Measurements from ENCODE around the gene STPG3. TPM values are rescaled to one million over a fixed set of nuclear protein-coding genes. Genes with fewer than 3 reads are reported as not detected.
A peak's percentile ranks its signal among the peaks of the same experiment; 100 is the strongest.

The STPG3 gene
- total and polyA plus RNA-seq, 2 of the 13 experiments (the other 11 are each of a cell fraction or from before 2014, with no cell fraction given): not detected

DNA sequence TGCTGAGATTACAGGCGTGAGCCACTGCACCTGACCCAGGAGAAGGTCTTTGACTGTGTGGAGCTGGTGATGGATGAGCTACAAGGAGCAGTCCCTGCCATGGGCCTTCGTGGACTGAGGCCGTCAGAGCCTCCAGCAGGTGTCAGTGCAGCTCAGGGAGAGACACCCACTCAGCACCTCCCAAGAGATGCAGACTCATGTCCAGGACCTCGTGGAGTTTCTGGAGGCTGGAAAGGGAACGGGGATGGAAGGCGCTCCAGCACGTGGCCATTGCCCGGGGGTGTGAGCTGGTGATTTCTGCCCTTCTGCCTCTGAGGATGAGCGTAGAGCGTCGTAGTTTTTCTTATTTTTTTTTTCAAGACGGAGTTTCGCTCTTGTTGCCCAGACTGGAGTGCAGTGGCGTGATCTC is 35.9 kb downstream of the STPG3 start (continued):
- no peak for TF ChIP-seq ZNF816 (CRISPR knock-in tag; IDR thresholded peaks at IDR 0.05; ENCODE audit: borderline replicate concordance)
- TF ChIP-seq, protein P1, sequence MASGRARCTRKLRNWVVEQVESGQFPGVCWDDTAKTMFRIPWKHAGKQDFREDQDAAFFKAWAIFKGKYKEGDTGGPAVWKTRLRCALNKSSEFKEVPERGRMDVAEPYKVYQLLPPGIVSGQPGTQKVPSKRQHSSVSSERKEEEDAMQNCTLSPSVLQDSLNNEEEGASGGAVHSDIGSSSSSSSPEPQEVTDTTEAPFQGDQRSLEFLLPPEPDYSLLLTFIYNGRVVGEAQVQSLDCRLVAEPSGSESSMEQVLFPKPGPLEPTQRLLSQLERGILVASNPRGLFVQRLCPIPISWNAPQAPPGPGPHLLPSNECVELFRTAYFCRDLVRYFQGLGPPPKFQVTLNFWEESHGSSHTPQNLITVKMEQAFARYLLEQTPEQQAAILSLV (CRISPR knock-in tag; IDR thresholded peaks at IDR 0.05; ENCODE audit: borderline replicate concordance): no peak
- TF ChIP-seq ZNF766 (CRISPR knock-in tag; IDR thresholded peaks at IDR 0.05; ENCODE audit: borderline replicate concordance): no peak
- no peak for TF ChIP-seq FIP1L1 (IDR thresholded peaks at IDR 0.05; ENCODE audit: borderline replicate concordance, insufficient read depth, low read depth, low read length)
- TF ChIP-seq REPIN1 (CRISPR knock-in tag; IDR thresholded peaks at IDR 0.05; ENCODE audit: borderline replicate concordance, low read depth): 0 out of 2 replicates have a peak, but pooled peaks have one; percentile 26
- peak; percentile 29; the same call in 1 of the 2 replicates for TF ChIP-seq IRF2 (CRISPR knock-in tag; IDR thresholded peaks at IDR 0.05)
- no peak for TF ChIP-seq ZNF562 (CRISPR knock-in tag; IDR thresholded peaks at IDR 0.05; ENCODE audit: borderline replicate concordance)
- TF ChIP-seq ZNF207 (IDR thresholded peaks at IDR 0.05; ENCODE audit: borderline replicate concordance): no peak
- TF ChIP-seq ZNF326 (CRISPR knock-in tag; IDR thresholded peaks at IDR 0.05; ENCODE audit: borderline replicate concordance): no peak
- TF ChIP-seq, protein P2, sequence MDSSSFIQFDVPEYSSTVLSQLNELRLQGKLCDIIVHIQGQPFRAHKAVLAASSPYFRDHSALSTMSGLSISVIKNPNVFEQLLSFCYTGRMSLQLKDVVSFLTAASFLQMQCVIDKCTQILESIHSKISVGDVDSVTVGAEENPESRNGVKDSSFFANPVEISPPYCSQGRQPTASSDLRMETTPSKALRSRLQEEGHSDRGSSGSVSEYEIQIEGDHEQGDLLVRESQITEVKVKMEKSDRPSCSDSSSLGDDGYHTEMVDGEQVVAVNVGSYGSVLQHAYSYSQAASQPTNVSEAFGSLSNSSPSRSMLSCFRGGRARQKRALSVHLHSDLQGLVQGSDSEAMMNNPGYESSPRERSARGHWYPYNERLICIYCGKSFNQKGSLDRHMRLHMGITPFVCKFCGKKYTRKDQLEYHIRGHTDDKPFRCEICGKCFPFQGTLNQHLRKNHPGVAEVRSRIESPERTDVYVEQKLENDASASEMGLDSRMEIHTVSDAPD (CRISPR knock-in tag; IDR thresholded peaks at IDR 0.05): no peak
- TF ChIP-seq BORCS8-MEF2B (CRISPR knock-in tag; IDR thresholded peaks at IDR 0.05): peak; percentile 59; the same call in 1 of the 2 replicates
- TF ChIP-seq ZBTB7B (CRISPR knock-in tag; IDR thresholded peaks at IDR 0.05): no peak
- no peak for TF ChIP-seq SMAD3 (CRISPR knock-in tag; IDR thresholded peaks at IDR 0.05)
- no peak for TF ChIP-seq HES4 (CRISPR knock-in tag; IDR thresholded peaks at IDR 0.05; ENCODE audit: borderline replicate concordance)
- TF ChIP-seq, protein P3, sequence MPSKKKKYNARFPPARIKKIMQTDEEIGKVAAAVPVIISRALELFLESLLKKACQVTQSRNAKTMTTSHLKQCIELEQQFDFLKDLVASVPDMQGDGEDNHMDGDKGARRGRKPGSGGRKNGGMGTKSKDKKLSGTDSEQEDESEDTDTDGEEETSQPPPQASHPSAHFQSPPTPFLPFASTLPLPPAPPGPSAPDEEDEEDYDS (CRISPR knock-in tag; IDR thresholded peaks at IDR 0.05): 0 out of 2 replicates have a peak, but pooled peaks have one; percentile 19
- TF ChIP-seq ADNP (CRISPR knock-in tag; IDR thresholded peaks at IDR 0.05): no peak
- TF ChIP-seq, protein P4, sequence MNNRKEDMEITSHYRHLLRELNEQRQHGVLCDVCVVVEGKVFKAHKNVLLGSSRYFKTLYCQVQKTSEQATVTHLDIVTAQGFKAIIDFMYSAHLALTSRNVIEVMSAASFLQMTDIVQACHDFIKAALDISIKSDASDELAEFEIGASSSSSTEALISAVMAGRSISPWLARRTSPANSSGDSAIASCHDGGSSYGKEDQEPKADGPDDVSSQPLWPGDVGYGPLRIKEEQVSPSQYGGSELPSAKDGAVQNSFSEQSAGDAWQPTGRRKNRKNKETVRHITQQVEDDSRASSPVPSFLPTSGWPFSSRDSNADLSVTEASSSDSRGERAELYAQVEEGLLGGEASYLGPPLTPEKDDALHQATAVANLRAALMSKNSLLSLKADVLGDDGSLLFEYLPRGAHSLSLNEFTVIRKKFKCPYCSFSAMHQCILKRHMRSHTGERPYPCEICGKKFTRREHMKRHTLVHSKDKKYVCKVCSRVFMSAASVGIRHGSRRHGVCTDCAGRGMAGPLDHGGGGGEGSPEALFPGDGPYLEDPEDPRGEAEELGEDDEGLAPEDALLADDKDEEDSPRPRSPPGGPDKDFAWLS (CRISPR knock-in tag; IDR thresholded peaks at IDR 0.05; ENCODE audit: borderline replicate concordance): no peak
- TF ChIP-seq, protein P5, sequence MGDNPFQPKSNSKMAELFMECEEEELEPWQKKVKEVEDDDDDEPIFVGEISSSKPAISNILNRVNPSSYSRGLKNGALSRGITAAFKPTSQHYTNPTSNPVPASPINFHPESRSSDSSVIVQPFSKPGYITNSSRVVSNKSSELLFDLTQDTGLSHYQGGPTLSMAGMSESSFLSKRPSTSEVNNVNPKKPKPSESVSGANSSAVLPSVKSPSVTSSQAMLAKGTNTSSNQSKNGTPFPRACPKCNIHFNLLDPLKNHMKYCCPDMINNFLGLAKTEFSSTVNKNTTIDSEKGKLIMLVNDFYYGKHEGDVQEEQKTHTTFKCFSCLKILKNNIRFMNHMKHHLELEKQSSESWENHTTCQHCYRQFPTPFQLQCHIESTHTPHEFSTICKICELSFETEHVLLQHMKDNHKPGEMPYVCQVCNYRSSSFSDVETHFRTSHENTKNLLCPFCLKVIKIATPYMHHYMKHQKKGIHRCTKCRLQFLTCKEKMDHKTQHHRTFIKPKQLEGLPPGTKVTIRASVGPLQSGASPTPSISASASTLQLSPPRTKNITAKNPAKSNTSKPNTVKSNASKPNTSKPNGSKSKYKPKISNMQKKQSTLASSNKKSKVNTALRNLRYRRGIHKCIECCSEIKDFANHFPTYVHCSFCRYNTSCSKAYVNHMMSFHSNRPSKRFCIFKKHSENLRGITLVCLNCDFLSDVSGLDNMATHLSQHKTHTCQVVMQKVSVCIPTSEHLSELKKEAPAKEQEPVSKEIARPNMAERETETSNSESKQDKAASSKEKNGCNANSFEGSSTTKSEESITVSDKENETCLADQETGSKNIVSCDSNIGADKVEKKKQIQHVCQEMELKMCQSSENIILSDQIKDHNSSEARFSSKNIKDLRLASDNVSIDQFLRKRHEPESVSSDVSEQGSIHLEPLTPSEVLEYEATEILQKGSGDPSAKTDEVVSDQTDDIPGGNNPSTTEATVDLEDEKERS (CRISPR knock-in tag; IDR thresholded peaks at IDR 0.05): no peak
- TF ChIP-seq MAFK (conservative IDR thresholded peaks at IDR 0.05 in 1 of 2, IDR thresholded peaks at IDR 0.05 in 1 of 2; ENCODE audit: low read length in 2 of 2): 0 out of 4 replicates have a peak, but pooled peaks of 1 of the 2 experiments have one; percentile 4
- no peak for TF ChIP-seq TCF7L2 (IDR thresholded peaks at IDR 0.05; ENCODE audit: low read depth, low read length)
- TF ChIP-seq RFXANK (CRISPR knock-in tag; IDR thresholded peaks at IDR 0.05): no peak

All from HepG2 (cell line).